ENCODE results near the gene EDC3.
"Not testable (repeated sequence)": the region's sequence is repeated elsewhere in the genome, so short reads cannot be mapped to it uniquely, and the experiment has no call there.

Gene EDC3

DNA sequence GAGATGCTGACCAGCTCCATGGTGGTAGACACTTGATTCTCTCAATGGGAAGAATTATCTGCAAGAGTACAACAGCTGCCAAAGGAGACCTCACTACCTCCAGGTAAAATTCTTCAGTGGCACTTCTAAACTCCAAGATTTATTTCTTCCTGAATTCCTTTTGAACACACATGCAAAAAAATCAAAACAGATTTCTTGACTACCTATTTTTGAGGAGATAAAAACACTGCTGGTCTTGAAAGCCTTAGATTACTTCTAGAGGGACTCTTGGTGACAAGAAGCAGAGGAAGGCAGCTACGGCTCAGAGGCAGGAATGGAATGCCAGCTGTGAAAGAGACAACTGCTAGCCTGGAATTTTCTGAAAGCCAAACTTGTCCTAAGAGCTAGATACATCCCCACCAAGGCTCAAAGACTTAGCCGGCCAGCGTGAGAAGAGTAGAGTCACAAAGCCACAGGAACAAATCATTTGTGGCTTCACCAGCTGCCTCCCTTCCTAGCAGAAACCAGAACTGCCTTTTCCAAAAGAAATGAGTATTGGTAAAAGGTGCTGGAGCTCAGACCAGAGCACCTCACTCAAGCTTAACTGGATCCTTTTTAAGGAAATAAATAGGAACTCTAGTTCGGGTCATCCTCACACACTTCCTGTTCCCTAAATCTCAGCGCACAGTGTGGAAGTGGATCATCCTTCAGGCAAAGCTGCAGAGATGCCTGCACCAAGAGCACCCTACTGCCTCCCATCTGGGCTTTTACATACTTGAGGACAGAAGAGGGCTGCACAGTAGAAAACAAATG is 47.6 kb downstream of the EDC3 start:
- DNase-seq, result no peak

DNA sequence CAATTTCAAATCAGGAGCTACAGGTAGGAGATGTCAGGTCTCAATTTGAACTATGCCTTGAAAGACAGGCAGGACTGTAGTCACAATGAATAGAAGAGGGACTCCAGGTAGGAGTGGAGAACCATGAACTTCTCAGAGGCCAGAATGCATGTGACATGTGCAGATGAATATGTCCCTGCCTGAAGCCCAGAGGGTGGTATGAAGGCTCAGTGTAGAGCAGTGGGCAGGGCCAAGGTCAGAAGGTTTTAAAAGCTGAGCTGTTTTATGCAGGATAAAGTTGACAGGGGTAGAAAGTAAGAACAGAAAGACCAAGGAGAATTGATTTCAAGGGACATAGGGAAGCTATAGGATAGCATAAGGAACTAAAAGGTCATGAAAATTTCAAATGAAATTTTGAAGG is 49.3 kb downstream of the EDC3 start:
- DNase-seq, result no peak

DNA sequence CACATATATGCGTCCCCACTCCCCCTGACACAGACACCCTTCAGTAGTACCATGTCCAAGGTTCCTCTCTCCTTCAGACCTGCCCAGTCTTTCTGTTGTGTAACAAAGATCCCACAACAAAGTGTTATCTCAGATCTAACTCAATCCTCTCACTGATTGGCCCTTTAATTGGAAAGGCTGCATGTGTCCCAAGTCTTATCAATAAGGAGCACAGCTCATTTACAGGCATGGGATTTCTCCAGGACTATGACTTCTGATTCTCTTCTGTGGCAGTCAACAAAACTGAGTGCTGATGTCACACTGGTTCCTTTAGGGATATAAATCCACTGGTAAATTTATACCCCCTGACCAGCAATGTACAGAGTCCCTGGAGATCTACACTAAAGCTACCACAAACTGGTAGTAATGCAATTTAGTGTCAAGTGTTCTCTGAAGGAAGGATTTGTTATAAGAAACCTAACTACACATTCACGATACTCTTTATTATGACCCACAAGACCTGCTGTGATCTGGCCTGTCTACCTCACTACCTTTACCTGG is 52.1 kb downstream of the EDC3 start:
- DNase-seq, result no peak

DNA sequence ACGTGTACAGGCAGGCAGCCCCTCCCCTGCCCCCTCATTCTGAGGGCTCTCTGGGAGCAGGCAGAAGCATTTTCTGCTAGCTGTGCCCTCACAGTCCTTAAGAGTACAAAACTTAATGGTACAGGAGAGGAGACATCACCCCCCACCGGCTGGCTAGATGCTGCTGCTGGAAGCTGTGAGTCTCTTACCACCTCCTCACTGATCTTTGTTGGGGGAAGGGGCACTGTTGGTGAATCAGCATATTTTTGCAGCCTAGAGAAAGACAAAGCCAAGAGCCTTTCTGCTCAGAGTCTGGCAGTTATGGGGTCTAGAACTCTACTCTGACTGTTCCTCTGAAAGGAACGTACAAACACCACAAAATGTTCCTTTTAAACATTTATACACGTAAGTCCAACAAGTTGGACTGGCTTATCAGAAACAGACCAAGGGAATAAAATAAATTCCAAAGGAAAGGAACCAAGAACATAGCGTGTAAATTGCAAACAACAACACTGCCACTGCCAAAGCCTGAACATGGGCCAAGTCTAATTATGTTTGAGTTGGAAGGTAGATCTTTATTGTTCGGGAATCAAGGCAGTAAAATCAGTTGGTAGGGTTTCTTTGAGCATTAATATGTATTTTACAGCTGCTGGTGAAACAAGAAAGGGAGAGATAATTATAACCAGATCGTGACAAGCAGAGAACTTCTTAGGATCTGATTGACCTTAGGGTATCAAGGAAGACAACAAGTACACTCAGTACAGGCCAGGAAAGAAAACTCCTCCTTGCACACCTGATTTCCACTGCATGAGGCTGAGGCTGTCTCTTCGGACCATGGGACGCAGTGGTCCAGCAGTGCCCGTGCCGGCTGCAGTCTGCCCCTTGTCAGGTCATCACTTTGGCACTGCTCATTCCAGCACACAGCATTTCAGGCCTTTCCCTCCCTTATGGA is 52.8 kb downstream of the EDC3 start:
- no peak for DNase-seq

DNA sequence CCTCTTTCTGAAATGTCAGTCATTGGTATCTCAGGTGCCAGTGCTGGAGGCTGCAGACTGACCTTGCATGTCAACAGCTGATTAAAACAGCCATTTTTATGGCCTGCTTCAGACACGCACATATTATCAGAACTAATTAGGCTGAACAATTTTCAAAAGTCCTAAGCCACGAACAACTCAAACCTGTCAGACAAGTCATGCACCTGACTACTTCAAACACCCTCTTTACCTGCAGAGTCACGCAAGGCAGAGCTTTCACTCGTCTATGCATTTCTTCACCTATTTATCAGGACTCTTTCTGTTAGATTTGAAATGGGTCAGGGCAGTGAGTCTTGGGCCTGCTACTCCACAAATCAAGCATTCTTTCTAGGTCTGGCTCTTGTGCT is 53.5 kb downstream of the EDC3 start:
- no peak for DNase-seq

DNA sequence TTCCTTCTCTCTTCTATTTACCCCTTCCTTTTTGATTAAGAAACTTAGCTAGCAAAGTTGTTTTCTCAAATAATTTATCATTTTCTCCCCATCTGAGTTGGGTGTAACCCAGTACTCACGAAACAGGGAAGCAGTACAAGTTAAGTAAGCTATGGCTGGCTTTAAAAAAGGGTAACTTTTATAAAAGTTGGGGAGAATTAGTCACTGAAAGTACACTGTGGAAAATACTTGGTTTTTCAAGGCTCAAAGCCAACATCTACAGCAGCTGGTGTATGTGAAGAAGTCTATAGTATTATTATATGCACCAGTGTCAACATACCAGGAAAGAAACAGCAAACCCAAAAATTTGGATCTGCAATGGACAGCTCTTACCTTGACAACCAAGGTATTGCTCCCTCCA is 54.7 kb downstream of the EDC3 start:
- DNase-seq, result no peak

DNA sequence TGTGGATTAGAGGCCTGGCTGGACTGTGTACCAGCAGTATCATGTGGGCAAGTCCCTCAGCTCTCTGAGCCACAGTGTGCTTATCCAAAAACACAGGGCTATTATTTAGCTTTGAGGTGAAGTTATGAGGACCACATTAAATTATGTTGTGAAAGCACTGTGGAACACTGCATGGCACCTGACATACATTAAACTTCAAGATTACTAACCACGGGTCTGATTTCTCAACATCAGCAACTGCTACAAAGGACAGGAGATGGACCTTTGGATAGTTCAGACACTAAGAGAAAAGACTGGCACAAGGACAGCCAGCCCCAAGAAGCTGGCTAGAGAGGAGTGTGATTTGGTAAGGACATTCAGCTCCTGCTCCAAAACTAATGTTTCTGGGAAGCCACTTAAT is 58.8 kb downstream of the EDC3 start:
- no peak for DNase-seq

DNA sequence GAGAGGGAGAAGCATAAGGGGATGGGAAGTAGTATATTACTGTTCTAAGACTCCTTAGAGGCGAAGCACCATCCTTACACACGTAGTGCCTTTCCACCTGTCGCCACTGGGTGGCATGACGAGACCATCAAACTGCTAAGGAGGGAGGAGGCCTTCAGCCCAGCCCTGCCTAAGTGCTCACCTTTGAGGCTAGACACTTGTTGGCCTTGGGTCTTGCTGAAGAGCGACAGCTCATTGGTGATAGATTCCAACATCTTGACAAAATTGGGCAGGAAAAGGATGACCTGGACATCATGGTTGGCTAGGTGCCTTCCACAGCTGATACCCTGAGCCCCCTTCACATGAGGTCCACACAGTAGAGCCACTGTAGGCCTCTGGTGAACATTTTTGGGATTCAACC is 60.6 kb downstream of the EDC3 start:
- DNase-seq, result peak; percentile 67

DNA sequence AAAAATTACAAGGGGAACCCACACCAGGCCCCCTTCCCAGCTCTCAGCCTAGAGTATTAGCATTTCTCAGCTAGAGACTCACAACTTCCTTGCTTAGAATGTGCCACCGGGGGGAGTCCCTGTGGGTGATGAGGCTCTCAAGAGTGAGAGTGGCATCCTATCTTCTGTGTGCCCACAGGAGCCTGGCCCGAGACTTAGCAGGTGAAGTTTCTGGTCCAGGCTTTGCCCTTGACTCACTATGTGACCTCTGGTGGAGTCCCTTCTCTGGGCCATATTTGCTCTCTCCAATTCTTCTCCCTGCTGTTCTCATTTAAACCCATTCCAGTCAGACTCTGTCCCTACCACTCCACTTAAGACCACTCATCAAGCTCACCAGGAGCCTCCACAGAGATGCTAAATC is 62.0 kb downstream of the EDC3 start:
- no peak for DNase-seq

DNA sequence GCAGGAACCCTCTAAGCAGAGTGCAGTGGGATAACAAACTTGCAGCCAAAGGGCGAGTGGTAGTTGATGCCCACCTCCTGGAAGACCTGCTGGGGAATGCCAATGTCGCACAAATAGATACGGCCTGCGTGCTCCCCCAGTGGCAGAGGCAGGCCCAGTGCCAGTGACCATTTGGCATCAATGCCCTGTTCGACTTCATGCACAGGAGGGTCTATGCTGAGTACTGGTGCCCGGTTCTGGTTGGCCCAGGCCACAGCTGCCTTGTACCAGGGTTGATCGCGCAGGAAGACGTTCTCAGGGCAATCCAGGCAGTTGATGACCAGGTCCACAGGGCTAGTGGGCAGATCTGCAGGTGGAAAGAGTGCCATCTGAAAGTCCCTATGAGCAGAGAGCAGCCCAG is 63.2 kb downstream of the EDC3 start:
- DNase-seq, result no peak

DNA sequence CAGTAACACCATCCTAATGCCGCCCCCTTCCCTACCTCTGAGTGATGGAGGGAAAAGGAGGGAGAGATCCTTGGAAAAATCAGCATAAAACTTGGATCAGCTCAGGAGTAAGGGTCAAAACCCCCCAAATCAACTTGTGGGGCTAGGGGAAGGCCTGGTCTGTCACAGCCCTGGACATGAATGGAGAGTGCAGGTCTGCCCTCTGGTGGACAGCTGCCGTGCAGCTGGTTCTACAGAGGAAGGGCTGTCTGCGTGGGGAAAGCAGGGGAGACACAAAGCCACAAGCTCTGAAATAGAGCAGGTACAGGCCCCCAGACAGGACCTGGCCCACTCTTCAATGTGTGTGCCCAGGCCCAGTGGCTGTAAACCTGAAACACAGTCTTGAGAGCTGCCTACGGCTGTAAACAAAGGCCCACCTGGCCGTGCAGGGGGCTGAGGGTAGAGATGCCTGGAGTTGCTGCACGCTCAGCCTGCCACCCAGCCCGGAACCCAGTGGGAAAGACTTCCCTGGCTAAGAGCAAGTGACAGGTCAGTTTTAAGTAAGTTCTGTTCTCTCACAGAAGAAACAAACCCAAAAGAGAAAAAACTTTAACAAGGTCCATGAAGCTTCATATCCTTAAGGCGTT is 63.8 kb downstream of the EDC3 start:
- peak; percentile 65 for DNase-seq

DNA sequence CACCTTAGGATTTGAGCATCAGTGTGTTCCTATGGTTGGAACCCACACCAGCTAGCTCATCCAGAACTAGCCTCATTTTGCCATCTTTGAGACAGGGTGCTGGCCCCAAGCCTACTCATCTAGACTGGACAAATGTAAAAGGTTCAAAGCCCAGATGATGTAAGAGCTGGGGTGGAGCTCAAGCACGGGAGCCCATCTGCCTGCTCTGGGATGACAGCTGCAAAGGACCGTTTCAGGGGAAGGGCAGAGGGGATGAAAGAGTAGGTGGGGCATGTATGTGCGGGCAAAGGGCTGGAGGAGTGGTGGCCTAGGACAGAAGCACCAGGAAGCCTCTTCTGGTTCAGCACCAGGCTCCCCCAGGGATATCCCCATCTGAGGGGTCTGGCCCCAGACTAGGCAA is 64.4 kb downstream of the EDC3 start:
- DNase-seq, result no peak

DNA sequence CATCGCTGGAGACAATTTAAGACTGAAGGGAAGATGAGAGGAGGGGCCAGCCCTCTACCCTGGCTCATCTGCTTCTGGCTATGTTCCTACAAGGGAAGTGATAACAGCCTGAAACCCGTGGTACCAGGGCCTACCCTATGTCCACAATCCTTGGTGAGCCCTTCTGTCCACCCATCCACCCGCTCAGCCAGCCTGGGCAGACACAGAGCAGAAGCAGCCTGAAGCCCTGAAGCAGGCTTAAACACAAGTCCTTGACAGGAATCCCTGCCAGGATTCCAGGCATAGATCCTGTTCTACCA is 64.8 kb downstream of the EDC3 start:
- DNase-seq, result no peak

DNA sequence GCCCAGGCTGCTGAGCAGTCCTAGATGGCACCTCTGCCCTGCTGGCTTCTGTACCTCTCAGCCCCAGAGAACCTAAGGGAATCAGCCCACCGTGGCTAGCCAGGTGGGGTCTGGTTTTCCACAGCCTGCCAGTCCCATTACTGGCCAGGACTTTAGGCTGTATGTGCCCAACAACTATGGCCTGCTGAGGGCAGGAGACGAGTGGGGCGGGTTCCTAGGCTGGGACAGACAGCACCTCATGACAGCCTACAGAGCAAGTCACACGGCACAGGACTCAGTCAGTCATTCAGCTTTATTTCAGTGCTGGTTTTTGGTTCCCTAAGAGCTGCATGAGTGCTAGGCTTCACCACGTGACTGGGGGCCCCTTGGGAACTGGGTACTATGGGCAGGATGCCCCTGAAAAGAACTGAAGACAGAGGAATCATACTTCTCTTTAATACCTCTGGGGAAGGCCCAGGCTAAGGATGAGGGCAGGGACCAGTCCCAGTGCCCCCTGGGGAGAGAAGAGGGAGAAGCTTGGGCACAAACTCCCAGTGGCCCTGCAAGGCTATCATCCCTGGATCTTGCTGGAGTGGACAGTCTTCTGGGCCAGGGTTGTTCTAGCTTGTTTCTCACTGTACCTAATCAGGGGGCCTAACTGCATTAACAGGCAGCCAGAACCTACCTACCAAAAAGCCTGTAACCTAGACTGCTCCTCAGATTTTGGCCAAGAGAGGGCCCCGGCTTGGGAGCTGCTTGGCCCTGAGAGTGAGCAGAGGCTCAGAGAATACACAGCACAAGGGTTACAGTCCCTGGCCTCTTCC is 65.3 kb downstream of the EDC3 start:
- no peak for DNase-seq

DNA sequence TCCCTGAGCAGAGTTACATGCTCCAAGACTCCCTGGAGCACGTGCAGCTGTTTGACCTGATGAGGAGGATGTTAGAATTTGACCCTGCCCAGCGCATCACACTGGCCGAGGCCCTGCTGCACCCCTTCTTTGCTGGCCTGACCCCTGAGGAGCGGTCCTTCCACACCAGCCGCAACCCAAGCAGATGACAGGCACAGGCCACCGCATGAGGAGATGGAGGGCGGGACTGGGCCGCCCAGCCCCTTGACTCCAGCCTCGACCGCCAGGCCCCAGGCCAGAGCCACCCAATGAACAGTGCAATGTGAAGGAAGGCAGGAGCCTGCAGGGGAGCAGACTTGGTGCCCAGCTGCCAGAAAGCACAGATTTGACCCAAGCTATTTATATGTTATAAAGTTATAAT is 66.1 kb downstream of the EDC3 start:
- DNase-seq, result not testable (repeated sequence)

DNA sequence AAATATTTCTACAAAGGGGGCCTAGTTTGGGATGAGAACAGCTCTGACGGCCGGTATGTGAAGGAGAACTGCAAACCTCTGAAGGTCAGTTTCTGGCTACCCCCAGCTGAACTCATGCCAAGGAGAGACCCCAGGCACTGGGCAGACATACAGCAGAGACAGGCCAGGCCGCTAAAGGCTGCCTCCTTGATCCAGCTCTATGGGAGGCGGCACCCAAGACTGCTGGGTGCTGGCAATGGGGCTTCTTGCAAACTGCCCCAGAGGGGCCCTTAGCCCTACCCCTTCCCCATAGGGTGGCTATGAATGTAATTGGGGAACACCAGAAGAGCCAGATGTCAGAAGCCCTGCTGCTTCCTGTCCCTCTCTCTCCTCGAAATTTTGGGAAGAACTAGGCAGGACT is 66.9 kb downstream of the EDC3 start:
- no peak for DNase-seq

DNA sequence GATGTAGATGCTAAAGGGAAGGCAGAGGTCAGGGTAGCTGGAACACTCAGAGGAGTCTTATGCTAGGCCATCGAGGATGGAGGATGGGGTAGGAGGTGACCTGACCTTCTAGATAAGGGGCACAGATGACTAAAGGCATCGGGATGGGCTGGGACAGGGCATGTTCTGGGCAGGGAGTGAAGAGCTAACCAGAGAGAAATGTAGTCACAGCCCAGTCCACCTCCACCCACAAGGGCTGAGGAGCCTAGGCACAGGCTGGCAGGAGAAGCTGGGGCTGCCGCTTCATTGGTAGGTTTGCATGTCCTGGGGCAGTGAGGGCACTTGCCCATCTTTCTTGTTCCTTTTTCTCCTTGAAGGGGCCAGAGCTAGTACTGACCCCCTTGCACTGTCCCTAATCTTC is 67.6 kb downstream of the EDC3 start:
- DNase-seq, result no peak

DNA sequence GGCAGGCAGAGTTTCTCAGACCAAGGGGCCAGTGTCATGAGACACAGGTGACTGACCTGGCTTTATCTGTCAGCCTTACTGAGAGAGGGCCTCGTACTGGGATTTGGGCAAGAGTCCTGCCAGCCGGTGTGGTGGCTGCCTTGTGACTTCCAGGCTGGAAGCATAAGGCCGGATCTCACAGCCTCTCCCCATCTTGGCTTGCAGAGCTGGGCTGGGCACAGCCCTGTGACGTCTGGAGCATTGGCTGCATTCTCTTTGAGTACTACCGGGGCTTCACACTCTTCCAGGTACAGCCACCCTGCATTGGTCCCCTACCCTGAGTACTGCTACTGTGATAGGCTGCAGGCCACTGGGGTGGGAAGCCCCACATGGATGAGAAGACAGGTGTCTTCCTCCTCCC is 68.1 kb downstream of the EDC3 start:
- DNase-seq, result no peak

DNA sequence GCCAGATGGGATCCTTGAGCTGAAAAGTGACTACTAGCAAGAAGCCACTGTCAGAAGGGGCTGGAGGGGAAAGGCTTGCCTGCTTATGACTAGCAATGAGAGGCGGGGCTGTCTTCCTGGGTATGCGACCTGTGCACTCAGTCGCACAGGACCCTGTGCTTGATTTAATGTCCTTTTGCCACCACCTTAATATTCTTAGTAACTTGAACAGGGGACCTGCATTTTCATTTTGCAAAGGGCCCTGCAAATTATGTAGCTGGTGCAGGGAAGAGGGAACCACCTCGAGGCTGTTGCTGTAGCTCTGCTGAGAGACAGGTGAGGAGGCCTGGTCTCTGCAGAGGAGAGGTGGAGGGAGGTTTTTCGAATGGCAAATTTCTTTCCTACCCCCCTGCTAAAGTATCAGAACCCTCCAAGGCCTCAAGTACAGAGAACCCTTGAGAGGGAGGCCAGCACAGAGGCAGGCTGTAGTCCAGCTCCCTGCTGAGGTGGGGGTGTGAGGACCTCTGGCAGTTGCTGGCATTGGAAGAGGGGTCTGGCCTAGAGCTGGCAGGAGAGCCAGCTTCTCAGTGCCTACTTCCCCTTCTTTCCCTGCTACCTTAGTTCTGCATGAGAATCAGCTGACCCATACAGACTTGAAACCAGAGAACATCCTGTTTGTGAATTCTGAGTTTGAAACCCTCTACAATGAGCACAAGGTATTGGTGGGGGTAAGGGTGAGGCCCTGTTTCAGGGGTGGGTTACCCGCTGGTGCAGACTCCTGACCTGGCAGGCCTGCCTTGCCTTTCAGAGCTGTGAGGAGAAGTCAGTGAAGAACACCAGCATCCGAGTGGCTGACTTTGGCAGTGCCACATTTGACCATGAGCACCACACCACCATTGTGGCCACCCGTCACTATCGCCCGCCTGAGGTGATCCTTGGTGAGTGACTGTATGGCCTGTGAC is 68.8 kb downstream of the EDC3 start:
- no peak for DNase-seq

DNA sequence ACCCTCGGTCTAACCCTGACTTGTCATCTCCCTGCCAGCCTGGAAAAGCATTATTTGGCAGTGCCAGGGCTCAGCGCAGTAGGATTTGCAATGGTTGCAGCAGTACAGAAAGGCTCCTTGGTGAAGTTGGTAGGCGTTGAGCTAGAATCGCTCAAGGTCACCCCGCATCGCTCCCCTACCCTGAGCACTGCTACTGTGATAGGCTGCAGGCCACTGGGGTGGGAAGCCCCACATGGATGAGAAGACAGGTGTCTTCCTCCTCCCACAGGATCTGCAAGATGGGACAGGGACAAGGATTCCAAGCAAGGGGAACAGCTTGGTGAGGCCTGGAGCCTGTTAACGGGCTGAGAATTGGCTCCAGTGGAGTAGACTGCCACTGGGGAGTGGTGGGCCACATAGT is 69.5 kb downstream of the EDC3 start:
- DNase-seq, result no peak

DNA sequence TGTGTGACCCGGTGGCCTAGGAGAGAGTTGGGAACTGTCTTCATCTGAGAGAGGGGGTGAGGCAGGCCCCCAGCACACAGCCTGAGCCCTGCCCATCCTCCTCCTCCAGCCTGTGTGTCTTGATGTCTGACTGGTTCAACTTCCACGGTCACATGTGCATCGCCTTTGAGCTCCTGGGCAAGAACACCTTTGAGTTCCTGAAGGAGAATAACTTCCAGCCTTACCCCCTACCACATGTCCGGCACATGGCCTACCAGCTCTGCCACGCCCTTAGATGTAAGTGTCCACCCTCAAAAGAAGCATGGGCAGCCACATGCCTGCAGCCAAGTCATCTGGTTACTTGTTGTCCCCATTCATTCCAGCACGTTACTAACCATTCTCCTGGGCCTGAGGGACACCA is 70.1 kb downstream of the EDC3 start:
- no peak for DNase-seq
